GM19099 (cell line): ENCODE data around the gene C1QTNF6.

Experiments
- POLR2A ChIP-seq: IDR thresholded peaks from 3 replicates; pipeline ENCODE4 v1.6.1; 2011; ENCODE audit warnings: low read depth; ENCODE audit not compliant: insufficient read length; ENCODE audit errors: extremely low read depth

C1QTNF6 gene

DNA sequence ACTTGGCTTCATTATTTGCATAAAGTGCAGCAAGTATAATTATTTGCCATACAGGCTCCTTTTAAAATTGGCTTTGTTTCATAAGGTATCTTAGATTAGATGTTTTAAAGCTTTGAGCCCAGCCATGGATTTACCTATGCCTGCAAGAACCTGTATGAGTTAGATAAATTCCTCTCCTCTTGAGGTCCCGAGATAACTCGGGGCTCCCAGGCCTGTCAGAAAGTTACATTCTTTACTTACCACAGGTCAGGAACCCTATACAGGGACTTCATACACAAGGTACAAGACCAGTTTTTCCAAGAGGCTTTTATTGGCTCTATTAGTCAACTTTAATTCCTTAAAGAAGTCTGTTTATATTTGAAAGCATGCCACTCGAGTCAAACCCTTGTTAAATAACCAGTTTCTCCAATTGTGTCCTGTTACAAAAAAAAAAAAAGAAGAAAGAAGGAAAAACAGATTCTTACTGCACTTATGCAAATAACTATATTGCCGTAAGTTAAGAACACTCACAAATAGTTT, 2.3 kb upstream of the C1QTNF6 start:
- TF ChIP-seq POLR2A, result no peak

DNA sequence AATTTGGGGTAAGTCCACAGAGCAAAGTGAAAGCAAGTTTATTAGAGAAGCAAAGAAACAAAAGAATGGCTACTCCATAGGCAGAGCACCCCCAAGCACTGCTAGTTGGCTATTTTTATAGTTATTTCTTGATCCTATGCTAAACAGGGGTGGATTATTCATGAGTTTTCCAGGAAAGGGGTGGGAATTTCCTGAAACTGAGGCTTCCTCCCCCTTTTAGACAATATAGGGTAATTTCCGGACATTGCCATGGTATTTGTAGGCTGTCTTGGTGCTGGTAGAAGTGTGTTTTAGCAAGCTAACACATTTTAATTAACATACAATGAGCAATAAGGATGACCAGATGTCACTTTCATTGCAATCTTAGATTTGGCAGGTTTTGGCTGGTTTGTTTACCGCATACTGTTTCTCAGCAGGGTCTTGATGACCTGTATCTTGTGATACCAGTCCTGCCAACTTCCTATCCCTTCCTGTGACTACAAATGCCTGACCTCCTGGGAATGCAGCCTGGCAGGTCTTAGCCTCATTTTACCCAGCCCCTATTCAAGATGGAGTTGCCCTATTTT, 937 bp upstream of the C1QTNF6 start:
- TF ChIP-seq POLR2A, result no peak

DNA sequence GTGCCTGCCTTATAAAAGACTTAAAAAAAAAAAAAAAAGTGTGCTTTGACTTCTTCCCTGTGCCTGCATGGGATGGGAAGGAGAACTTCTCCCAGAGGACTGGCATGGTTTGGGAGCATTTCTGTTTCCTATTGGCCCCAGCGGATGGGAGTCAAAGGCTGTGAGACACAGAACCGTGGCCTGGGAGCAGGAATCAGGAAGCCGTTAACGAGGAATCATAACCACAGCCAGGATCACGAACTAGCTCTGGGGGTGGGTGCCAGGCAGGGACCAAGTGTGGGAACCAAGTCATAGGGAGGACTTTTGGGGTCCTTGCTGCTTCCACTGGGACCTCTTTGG, 526 bp downstream of the C1QTNF6 start:
- TF ChIP-seq POLR2A, result no peak

DNA sequence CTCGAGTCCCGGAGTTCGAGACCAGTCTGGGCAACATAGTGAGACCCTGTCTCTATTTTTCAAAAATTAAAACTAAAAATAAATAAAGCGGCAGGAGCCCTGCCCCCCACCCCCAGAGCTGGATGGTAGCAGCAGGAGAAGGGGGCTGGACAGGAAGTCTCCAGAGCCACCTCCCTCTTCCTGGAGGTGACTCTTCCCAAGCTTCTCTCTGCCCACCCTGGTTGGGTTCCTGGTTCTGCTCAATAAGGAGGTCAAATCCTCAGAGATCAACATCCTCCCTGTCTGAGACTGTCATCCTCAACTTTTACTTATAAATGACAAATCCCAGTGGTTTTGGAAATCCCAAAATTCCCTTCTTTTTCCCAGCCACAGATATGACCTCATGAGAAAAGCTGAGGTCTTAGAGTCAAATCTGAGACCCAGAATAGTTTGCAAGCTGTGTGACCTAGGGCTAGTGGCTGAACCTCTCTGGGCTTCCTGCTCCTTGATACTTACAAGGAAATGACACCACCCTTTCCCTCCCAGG, 987 bp downstream of the C1QTNF6 start:
- TF ChIP-seq POLR2A, result no peak

DNA sequence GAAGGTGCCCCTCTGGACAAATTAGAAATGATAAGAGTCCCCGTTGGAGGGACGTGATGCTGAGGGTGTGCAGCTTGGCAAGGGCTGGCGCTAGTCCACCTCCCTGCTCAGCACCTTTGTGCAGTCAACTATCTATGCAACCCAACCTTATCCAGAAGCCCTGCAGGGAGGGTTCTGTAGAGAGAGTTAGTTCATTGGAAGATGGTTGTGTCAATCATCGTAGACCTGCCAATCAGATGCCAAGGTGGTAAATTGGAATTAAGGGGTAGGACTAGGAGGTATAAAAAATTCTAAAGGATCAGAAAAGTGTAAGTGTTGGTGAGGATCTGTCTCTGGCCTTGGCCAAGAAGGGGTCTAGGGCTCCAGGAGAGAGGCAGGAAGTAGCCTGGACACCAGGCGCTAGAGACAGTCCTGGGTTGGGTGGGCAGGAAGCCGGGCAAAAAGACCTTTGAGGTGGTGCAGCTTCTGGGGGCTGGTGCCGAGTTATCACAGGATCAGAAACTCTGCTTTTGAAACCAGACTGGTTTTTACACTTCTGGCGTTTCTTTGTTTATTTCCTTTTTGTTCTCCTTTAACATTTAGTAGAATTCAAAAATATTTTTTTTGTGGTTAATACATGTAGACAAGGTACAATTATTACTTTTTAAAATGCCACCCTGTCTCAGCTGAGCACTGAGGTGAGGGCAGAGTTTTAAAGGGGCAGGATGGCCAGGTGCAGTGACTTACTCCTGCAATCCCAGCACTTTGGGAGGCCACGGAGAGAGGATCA, 1.6 kb downstream of the C1QTNF6 start:
- no peak for TF ChIP-seq POLR2A

DNA sequence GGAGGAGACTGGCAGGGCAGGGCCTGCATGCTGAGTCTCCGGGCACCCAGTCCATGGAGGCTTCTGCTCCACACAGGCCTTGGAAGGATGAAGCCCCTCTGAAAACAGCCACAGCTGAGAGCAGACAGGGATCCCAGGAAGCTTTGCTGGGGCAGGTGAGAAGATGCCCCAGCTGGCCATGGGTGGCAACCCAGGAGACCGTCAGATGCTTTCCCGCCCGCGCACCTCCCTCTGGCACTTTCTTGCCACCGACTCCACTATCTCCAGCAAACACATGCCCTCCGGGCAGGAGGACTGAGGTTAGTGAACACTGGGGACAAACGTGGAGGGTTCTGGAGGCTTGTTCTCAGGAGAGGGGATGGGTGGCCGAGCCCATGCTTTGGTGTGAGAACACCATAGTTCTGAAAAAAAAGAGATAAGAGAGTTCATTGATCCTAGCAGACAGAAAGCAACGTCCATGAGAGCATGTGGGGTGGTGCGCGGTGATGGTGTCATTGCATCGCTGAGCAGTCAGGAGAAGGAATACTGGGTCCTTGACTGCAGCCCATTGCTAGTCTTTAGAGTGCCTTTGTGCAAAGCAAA, 2.3 kb downstream of the C1QTNF6 start:
- TF ChIP-seq POLR2A, result no peak

DNA sequence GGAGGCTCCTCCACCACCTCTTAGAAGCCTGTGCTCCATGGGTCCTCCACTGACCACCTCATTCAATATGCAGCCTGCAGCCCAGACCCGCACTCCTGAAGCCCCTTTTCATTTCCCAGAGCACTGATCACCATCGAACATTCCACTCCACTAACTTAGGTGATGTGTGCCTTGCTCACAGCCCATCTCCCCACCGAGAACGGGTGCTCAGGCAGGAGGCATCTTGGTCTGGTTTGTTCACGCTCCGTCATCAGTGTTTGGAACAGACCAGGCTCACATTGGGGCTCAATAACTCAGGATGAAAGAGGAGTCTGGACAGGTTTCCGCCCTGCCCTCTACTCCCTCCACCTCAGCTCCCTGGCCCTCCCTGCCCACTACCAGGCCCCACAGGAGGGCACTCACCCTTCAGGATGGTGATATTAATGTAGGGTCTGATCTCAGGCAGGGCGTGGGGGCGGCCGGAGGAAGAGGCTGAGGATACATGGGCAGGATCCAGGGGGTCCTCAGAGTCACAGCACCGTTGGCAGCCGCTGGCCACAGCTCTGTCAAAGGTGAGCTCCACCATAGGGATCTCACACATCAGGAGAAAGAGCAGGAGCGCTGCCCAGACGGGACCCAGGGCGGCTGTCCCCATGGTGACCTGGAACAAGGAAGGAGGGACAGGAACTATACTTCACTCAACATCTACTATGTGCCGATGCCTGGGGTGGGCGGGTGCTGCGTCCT, 3.1 kb downstream of the C1QTNF6 start:
- TF ChIP-seq POLR2A, result no peak

DNA sequence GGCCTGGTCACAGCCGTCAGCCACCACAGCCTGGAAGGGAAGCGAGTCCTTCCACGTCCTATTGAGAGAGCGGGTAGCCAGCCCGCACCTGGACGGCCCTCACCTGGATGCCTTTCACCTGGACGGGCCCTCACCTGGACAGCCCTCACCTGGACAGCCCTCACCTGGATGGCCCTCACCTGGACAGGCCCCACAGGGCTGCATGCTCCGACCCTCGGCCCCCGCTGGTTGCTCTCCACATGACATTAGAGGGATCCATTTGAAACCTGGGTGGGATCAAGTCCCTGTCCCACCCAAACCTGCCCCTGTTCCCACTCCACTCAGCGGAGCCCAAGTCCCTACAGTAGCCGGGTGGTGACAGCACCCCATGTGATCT, 3.7 kb downstream of the C1QTNF6 start:
- TF ChIP-seq POLR2A, result no peak

DNA sequence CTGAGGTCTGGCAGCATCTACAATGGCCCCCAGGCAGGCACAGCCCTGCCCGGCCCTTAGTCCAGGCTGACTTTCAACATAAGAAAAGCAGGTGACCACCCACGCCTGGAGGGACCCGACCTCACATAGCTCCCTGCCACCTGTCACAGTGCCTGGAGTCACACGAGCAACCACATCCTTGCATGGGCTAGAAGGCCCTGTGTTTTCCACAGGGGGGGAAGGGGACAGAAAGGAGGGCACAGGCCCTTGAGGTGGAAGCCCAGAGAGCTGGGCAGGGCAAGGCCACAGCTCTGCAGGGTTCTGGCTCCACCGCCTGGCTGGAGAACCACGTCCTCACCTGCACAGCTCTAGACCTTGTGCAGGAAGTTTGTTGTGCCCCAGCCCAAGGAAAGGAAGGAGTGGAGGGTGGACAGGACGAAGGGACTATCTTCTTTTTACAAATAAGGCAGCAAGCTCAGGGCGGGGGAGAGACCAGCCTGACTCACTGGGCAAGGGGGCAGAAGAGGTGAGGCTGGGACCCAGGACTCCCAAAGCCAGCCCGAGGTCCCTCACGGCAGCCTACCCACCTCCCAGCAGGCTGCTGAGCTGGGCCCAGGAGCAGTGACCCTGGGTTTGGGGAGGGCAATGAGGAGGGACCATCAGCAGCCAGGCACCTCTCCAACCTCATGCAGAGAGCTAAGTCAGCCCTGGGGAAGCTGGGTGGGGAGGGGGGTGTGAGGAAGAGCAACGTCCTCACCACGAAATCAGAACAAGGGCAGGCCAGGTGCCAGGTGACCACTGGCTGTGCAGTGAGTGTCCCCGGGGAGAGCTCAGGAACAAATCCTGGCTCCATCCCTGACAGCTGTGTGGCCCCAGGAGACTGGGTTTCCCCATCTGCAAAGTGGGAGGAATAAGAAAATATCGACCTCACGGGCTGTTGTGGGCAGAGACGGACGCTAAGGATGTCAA, 4.3 kb downstream of the C1QTNF6 start:
- TF ChIP-seq POLR2A, result no peak

DNA sequence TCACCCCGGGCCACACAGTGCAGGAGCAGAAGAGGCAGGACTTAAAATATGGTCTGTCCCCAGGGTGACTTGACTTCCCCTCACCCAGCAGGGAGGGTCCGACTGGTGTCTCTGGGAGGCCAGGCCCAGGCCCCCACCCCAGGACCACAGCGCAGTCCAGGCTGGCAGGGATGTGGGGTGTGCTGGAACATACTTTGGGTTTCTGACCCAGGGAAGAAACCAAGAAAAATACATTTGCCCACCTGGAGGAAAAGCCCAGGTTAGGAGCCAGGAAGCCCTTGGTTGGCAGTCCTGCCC, 5.2 kb downstream of the C1QTNF6 start:
- no peak for TF ChIP-seq POLR2A

DNA sequence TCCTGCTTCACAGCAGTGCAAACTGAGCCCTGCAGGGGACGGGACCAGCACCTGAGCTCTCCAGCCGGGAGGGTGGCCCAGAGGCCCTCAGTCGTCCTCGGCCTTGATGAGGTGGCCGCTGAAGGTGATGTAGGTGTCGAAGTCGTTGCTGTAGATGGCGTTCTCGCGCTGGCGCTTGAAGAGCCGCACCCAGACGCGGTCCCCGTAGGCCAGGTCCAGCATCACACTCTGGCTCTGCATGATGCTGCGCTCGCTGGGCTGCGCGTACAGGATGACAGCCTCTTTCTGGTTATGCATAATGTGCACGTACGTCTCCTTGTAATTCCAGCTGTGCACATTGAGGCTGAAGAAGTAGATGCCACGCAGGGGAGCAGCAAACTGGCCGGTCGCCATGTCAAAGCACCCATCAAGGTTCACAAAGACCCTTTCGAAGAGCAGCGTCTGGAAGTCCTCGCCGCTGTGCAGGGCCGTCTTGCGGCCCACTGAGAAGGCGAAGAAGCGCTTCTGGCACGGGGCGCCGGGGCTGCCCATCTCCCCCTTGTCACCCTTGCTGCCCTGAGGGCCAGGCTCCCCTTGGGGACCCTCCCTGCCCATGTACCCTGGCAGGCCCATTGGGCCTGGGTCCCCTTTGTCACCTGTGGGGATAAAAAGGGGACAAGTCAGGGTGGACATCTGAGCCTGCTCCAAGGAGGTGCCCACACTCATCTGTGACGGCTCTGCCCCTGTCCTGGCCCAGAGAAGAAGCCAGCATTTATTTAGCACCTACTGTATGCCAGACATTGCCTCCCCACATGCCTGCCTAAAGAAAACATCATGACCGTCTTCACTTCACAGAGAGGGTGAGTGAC, 5.7 kb downstream of the C1QTNF6 start:
- TF ChIP-seq POLR2A, result no peak

DNA sequence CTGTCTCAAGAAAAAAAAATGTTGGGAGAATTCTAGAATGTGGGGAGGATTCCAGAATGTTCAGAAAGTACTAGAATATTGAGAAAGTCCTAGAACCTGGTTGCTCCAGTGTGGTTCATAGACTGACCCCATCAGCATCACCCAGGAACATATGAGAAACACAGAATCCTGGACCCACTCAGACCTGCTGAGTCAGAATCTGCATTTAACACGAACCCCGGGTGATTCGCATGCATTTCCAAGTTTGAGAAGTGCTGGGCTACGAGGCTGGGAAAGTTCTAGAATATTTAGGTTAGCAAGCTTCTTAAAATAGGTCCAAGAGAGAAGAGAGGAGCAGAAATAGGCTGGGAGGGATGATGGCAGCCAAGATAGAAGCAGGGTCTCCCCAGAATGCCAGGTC, 6.4 kb downstream of the C1QTNF6 start:
- no peak for TF ChIP-seq POLR2A

DNA sequence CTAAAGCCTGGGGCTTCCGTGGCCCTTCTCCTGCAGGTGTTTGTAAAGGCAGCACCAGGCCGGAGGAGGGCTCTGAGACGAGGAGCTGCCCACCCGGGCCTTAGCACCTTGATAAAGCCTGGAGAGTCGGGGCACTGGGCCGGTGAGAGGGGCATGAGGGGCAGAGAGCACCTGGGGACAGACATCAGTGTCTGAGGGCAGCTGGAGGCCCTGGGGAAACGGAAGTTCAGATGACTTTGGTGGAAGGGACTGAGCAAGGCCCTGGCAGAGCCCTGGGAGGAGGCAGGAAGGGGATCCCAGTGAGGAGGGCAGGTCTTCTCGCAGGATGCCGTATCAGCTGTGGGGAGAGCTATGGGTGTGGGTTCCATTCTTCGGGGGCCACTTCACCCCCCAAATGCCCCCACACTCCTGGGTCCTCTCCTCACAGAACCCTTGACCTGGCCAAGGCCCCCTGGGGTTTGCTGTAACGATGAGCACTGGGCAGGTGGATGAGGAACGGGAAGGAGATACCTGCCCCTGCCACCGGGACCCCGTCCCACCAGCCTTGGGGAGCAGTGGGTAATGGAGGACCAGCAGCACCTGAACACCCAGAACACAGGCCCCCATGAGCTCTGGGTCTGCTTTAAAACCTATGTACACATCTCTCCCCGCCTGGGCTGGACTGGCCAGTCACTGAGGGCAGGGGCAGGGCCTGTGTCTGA, 7.4 kb downstream of the C1QTNF6 start:
- TF ChIP-seq POLR2A, result no peak
